ENCODE data around the gene TCEANC2.
"Not testable (repeated sequence)": the region's sequence is repeated elsewhere in the genome, so short reads cannot be mapped to it uniquely, and the experiment has no call there.

Gene TCEANC2

GRCh38 chr1:54099061-54099610, 45.7 kb downstream of the TCEANC2 start:
- H3K4me3 ChIP-seq (ENCODE audit: low read depth, low read length) = no peak overlapping the region
- TF ChIP-seq POLR2A (IDR thresholded peaks at IDR 0.05; ENCODE audit: extremely low read depth, insufficient read length) (no peak), CTCF (IDR thresholded peaks at IDR 0.05; ENCODE audit: low read depth, low read length) (no peak), MAX (IDR thresholded peaks at IDR 0.05; ENCODE audit: low read depth, low read length) (no peak), MYC (IDR thresholded peaks at IDR 0.05; ENCODE audit: low read depth, low read length) (no peak)
- no peak for DNase-seq (ENCODE audit: low read depth)

- TF ChIP-seq MAX (IDR thresholded peaks at IDR 0.05; ENCODE audit: low read depth, low read length) (no peak), CTCF (IDR thresholded peaks at IDR 0.05; ENCODE audit: low read depth, low read length) (no peak), POLR2A (IDR thresholded peaks at IDR 0.05; ENCODE audit: extremely low read depth, insufficient read length) (no peak), MYC (IDR thresholded peaks at IDR 0.05; ENCODE audit: low read depth, low read length) (no peak)
- DNase-seq (ENCODE audit: low read depth) = no peak
- no peak overlapping the region for H3K4me3 ChIP-seq (ENCODE audit: low read depth, low read length)
Observed at GRCh38 chr1:54100500-54100899, 47.1 kb downstream of the TCEANC2 start.

- DNase-seq (ENCODE audit: low read depth) = no peak
- no peak overlapping the region for H3K4me3 ChIP-seq (ENCODE audit: low read depth, low read length)
- TF ChIP-seq MAX (IDR thresholded peaks at IDR 0.05; ENCODE audit: low read depth, low read length) = no peak
- TF ChIP-seq MYC (IDR thresholded peaks at IDR 0.05; ENCODE audit: low read depth, low read length) = no peak
- TF ChIP-seq POLR2A (IDR thresholded peaks at IDR 0.05; ENCODE audit: extremely low read depth, insufficient read length) = no peak
- no peak for TF ChIP-seq CTCF (IDR thresholded peaks at IDR 0.05; ENCODE audit: low read depth, low read length)
Observed at GRCh38 chr1:54103414-54103813, 50.0 kb downstream of the TCEANC2 start.

- DNase-seq (ENCODE audit: low read depth); H3K4me3 ChIP-seq (ENCODE audit: low read depth, low read length): not testable (repeated sequence)
Observed at GRCh38 chr1:54104613-54105012, 51.2 kb downstream of the TCEANC2 start.

- H3K4me3 ChIP-seq (ENCODE audit: low read depth, low read length) = no peak overlapping the region
- DNase-seq (ENCODE audit: low read depth) = no peak
- no peak for TF ChIP-seq MAX (IDR thresholded peaks at IDR 0.05; ENCODE audit: low read depth, low read length)
- no peak for TF ChIP-seq CTCF (IDR thresholded peaks at IDR 0.05; ENCODE audit: low read depth, low read length)
- TF ChIP-seq POLR2A (IDR thresholded peaks at IDR 0.05; ENCODE audit: extremely low read depth, insufficient read length) = no peak
- TF ChIP-seq MYC (IDR thresholded peaks at IDR 0.05; ENCODE audit: low read depth, low read length) = no peak
Observed at GRCh38 chr1:54105080-54105479, 51.7 kb downstream of the TCEANC2 start.

GRCh38 chr1:54105736-54106269, 52.4 kb downstream of the TCEANC2 start:
- TF ChIP-seq MYC (IDR thresholded peaks at IDR 0.05; ENCODE audit: low read depth, low read length) (no peak), CTCF (IDR thresholded peaks at IDR 0.05; ENCODE audit: low read depth, low read length) (no peak), POLR2A (IDR thresholded peaks at IDR 0.05; ENCODE audit: extremely low read depth, insufficient read length) (no peak), MAX (IDR thresholded peaks at IDR 0.05; ENCODE audit: low read depth, low read length) (no peak)
- no peak overlapping the region for H3K4me3 ChIP-seq (ENCODE audit: low read depth, low read length)
- no peak for DNase-seq (ENCODE audit: low read depth)
